Neural crest cell (in vitro differentiated cells): ENCODE results near the gene CARD10. TPM values are rescaled to one million over a fixed set of nuclear protein-coding genes. Genes with fewer than 3 reads are reported as not detected.

ENCODE experiments used
- DNase-seq: peaks from one replicate; pipeline ENCODE4 v3.0.0; 2021; ENCODE audit warnings: low read depth, mixed read lengths, low spot score
- H3K27ac Mint-ChIP-seq: one replicate; pipeline ENCODE4 v1.8.0; 2021; ENCODE audit warnings: mild to moderate bottlenecking, mixed read lengths; ENCODE audit not compliant: unreplicated experiment
- H3K27me3 Mint-ChIP-seq: 2 replicates; pipeline ENCODE4 v1.8.0; 2021; ENCODE audit warnings: low read depth, mild to moderate bottlenecking, mixed read lengths
- H3K36me3 Mint-ChIP-seq: 2 replicates; pipeline ENCODE4 v1.8.0; 2021; ENCODE audit warnings: low read depth, mild to moderate bottlenecking, mixed read lengths
- H3K4me1 Mint-ChIP-seq: 2 replicates; pipeline ENCODE4 v1.8.0; 2021; ENCODE audit warnings: mixed read lengths
- H3K4me3 Mint-ChIP-seq: one replicate; pipeline ENCODE4 v1.8.0; 2021; ENCODE audit warnings: mild to moderate bottlenecking, mixed read lengths
- H3K9me3 Mint-ChIP-seq: 2 replicates; pipeline ENCODE4 v1.8.0; 2021; ENCODE audit warnings: mixed read lengths
- total RNA-seq: library from RNA; stranded (reverse); gene quantifications from 2 replicates; pipeline ENCODE4 v1.2.1, GENCODE V29; 2021
- TF ChIP-seq, protein P1 (sequence below): fragments of 200-600 bp; sonication (generic); conservative IDR thresholded peaks from 2 replicates; pipeline ENCODE4 v1.5.0; 2021; ENCODE audit warnings: antibody characterized with exemption, mild to moderate bottlenecking

Gene CARD10
- total RNA-seq, 1 donor from 2014 or later = 7.3 TPM

DNA sequence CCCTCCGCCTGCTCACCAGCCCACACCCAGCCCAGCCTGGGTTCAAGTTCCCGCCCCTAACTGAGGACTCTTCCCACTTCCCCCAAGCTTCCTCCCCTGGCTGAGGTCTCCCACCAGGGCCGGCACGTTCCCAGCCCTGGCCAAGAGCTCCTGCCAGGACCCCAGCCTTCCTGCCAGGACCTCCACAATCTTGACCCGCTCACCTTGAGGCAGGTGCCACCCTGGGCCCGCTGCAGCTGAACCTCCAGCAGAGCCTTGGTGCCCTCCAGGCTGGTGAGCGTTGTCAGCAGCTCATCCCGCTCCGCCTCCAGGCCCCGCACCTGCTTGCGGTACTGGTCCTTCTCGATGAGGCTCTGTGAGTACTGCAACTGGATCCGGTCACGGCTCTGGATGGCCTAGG is 13.2 kb downstream of the CARD10 start:
- H3K4me3 Mint-ChIP-seq = no peak overlapping the region
- H3K27me3 Mint-ChIP-seq = no peaks in the 10 kb centered on the region
- peaks cover 30% of the 10 kb centered on the region for H3K4me1 Mint-ChIP-seq
- no peak for DNase-seq
- peak overlapping the region; percentile 27 for H3K27ac Mint-ChIP-seq
- no peaks in the 10 kb centered on the region for H3K9me3 Mint-ChIP-seq
- peaks cover 4% of the 10 kb centered on the region for H3K36me3 Mint-ChIP-seq
- TF ChIP-seq, protein P1, sequence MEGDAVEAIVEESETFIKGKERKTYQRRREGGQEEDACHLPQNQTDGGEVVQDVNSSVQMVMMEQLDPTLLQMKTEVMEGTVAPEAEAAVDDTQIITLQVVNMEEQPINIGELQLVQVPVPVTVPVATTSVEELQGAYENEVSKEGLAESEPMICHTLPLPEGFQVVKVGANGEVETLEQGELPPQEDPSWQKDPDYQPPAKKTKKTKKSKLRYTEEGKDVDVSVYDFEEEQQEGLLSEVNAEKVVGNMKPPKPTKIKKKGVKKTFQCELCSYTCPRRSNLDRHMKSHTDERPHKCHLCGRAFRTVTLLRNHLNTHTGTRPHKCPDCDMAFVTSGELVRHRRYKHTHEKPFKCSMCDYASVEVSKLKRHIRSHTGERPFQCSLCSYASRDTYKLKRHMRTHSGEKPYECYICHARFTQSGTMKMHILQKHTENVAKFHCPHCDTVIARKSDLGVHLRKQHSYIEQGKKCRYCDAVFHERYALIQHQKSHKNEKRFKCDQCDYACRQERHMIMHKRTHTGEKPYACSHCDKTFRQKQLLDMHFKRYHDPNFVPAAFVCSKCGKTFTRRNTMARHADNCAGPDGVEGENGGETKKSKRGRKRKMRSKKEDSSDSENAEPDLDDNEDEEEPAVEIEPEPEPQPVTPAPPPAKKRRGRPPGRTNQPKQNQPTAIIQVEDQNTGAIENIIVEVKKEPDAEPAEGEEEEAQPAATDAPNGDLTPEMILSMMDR = no peak

GRCh38 chr22:37505565-37505964 is 13.7 kb downstream of the CARD10 start:
- no peak overlapping the region for H3K4me3 Mint-ChIP-seq
- peaks cover 4% of the 10 kb centered on the region for H3K36me3 Mint-ChIP-seq
- H3K9me3 Mint-ChIP-seq = no peaks in the 10 kb centered on the region
- peaks cover 30% of the 10 kb centered on the region for H3K4me1 Mint-ChIP-seq
- H3K27me3 Mint-ChIP-seq = no peaks in the 10 kb centered on the region
- no peak for DNase-seq
- TF ChIP-seq, protein P1 = no peak
- peak overlapping the region; percentile 27 for H3K27ac Mint-ChIP-seq

DNA sequence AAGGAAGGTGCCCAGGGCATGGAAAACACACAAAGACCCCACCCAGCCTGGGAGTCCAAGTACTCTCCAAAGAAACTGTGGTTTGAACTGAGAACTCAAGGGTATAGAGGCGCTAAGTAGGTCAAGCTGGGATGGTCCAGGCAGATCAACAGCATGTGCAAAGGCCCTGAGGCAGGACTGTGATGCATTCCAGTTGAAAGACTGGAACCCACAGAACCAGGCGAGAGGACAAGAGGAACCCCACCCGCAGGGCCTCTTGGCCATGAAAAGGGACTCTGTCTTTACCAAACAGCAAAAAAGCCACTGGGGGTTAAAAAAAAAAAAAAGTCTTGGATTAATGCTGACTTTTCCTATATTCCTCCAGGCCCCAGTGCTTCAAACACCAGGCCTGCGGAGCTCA is 14.3 kb downstream of the CARD10 start:
- H3K36me3 Mint-ChIP-seq = peaks cover 4% of the 10 kb centered on the region
- no peaks in the 10 kb centered on the region for H3K27me3 Mint-ChIP-seq
- H3K27ac Mint-ChIP-seq = no peak overlapping the region
- peaks cover 26% of the 10 kb centered on the region for H3K4me1 Mint-ChIP-seq
- TF ChIP-seq, protein P1 = no peak
- no peak for DNase-seq
- H3K9me3 Mint-ChIP-seq = no peaks in the 10 kb centered on the region
- H3K4me3 Mint-ChIP-seq = no peak overlapping the region

DNA sequence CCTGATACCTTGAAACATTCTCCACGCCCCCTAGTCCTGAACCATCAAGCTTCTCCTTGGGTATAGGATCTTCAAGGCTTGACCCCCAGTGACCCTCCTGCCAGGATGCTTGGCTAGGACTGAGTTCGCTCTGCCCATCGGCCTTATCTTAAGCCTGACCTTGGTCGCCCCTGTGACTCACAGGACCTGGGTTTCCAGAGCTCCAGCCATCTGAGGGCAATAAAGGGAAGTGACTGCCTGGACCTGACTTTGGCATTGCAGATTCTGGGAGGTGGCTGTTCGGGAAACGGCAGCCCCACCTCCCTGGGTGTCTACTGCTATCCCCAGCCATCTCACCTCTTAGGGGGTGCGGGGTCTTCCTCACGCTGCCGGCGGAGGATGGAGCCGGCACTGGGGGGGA is 15.4 kb downstream of the CARD10 start:
- no peaks in the 10 kb centered on the region for H3K9me3 Mint-ChIP-seq
- no peak overlapping the region for H3K27ac Mint-ChIP-seq
- TF ChIP-seq, protein P1 = no peak
- peaks cover 4% of the 10 kb centered on the region for H3K36me3 Mint-ChIP-seq
- no peaks in the 10 kb centered on the region for H3K27me3 Mint-ChIP-seq
- peaks cover 20% of the 10 kb centered on the region for H3K4me1 Mint-ChIP-seq
- no peak for DNase-seq
- H3K4me3 Mint-ChIP-seq = no peak overlapping the region

GRCh38 chr22:37503183-37503683 is 16.0 kb downstream of the CARD10 start:
- TF ChIP-seq, protein P1 = no peak
- DNase-seq = no peak
- Mint-ChIP-seq H3K27ac (peak overlapping the region; percentile 68), H3K9me3 (no peaks in the 10 kb centered on the region), H3K4me3 (no peak overlapping the region), H3K27me3 (no peaks in the 10 kb centered on the region), H3K4me1 (peaks cover 17% of the 10 kb centered on the region), H3K36me3 (peaks cover 4% of the 10 kb centered on the region)
